T-helper 2 cell (primary cell): ENCODE measurements around the gene PSPC1.
"Not testable (repeated sequence)": the region's sequence is repeated elsewhere in the genome, so short reads cannot be mapped to it uniquely, and the experiment has no call there.

Experiments used
- DNase-seq, 5 experiments: peaks; one replicate each; pipeline versions ENCODE4 v3.0.0 to v3.0.0-alpha.2; 2012 to 2022
- total RNA-seq, 2 donors: gene quantifications; one replicate each; lab custom pipeline; 2026; lab: John Stamatoyannopoulos, UW

The PSPC1 gene, protein sequence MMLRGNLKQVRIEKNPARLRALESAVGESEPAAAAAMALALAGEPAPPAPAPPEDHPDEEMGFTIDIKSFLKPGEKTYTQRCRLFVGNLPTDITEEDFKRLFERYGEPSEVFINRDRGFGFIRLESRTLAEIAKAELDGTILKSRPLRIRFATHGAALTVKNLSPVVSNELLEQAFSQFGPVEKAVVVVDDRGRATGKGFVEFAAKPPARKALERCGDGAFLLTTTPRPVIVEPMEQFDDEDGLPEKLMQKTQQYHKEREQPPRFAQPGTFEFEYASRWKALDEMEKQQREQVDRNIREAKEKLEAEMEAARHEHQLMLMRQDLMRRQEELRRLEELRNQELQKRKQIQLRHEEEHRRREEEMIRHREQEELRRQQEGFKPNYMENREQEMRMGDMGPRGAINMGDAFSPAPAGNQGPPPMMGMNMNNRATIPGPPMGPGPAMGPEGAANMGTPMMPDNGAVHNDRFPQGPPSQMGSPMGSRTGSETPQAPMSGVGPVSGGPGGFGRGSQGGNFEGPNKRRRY
- 95.0 to 115 reads per million in 2 donors for total RNA-seq

DNA sequence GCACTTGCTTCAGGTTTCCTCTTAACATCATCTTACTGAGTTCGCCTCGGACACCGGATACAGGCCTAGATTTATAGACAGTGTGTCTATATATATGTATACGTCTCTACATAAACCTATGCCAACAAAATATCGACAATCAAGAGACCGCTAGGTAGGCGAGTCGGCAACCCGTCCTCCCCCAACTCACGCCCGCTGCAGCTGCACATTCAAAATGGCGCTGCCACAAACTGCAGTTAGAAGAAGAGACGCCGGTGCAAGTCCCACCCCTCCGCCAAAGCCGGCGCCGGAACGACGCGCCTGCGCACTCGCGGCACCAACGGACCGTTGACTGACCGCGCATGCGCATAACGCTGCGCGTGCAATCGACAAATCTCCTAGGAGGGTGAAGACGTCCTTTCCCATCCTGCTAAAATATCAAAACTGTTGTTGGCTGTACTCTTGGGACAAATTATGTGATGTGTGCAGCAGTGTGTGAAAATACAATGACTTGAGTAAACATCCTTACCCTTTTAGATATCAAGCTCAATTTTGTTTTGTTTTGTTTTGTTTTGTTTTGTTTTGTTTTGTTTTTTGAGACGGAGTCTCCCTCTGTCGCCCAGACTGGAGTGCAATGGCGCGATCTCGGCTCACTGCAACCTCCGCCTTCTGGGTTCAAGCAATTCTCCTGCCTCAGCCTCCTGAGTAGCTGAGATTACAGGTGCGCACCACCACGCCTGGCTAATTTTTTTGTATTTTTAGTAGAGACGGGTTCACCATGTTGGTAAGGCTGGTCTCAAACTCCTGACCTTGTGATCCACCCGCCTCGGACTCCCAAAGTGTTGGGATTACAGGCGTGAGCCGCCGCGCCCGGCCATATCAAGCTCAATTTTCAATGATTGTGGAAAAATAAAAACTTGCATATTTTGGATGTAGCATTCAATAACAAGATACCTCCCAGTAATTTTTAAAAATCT lies at the start of gene PSPC1:
PSPC1 (minus strand) TSS at position 219 of the 956 bp plus-strand sequence; CDS start at position 31, 188 bp downstream.
- DNase-seq, result peak; percentile 93 to 96 (median 94)

DNA sequence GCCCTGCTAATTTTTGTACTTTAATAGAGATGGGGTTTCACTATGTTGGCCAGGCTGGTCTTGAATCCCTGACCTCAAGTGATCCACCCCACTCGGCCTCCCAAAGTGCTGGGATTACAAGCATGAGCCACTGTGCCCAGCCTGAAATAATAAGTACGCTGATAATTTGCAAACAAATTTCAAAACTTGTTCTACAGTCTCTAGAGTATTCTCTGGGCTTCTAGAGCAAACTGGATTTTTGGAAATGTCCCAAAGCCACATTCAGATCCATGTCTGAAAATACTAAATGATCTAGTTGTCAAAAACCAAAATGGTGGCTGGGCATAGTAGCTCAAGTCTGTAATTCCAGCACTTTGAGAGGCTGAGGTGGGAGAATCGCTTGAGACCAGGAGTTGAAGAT lies 39.9 kb upstream of the PSPC1 start:
- DNase-seq, result no peak

DNA sequence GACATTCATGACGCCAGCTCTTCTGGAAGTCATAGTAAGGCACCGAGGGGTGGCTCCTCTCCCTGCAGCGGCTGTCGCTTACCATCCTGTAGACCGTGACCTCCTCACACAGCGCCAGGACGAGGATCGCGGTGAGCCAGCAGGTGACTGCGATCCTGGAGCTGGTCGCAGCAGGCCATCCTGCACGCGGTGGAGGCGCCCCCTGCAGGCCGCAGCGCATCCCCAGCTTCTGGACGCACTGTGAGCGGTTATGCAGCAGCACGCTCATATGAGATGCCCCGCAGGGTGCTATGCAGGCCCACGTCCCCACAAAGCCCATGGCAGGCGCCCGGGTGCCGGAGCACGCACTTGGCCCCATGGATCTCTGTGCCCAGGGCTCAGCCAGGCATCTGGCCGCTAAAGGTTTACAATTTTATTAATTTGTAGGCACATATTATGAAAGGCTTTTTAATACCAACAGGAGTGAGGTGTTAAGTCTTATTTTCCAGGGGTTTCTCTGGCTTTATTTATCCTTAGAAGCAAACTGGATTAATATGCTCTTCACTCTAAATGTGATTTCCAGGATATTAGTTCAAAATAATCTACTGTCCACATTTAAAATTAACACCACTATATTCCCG lies 35.6 kb upstream of the PSPC1 start:
- peak in 3 of 5 experiments; percentile 5 to 40 (median 15) for DNase-seq

DNA sequence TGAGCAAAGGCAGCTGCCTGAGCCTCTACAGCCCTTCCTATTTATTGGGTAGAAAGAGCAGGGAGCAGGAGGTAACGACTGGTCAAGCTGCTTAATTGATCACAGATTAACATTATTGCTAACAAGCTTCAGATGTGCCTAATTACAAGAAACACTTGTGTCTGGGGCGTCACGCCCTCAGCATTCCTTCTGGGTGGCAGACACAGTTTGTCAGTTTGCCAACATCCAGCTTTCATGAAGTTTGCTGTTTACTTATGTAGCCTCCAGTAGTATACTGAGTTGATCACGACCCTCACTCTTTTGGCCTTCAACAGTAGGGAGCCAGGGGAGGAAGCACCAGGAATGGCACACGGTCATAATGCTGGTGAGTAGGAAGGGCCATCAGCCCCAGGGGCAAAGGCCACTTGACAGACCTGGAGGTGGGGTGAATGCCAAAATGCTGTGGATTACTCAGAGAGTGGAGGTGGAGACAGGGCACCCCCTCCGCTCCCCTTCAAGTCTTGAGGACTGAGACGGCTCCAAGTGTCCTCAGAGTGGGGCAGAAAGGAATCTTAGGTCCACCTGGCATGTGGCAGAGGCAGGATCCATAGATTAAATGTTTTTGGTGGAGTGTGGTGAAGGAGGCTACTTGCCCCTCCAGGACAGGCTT lies 34.9 kb upstream of the PSPC1 start:
- no peak for DNase-seq

DNA sequence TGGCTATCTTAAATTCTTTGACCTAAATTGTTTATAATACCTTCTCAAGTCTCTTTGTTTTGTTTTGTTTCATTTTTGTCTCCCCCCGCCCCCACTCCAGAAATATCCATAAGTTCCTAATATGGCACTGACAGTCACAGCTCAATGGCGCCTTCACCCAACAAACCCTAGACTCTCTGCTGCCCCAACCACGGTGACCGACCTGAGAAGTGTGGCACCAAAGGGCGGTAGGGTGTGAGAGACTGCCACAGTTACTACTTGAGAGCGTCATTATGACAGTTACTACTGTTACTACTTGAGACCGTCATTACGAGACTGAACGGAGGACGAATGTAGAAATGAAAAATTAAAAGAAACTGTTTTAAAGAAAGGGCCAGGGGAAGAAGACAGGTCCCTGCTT lies 34.4 kb upstream of the PSPC1 start:
- no peak for DNase-seq

DNA sequence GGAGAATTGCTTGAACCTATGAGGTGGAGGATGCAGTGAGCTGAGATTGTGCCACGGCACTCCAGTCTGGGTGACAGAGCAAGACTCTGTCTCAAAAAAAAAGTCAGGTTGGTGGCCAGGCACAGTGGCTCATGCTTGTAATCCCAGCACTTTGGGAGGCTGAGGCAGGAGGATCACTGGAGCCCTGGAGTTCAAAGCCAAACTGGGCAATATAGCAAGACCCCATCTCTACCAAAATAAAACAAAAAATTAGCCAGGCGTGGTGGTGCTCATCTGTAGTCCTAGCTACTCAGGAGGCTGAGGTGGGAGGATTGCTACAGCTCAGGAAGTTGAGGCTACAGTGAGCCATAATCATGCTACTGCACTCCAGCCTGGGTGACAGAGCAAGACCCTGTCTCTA lies 33.1 kb upstream of the PSPC1 start:
- not testable (repeated sequence) for DNase-seq

DNA sequence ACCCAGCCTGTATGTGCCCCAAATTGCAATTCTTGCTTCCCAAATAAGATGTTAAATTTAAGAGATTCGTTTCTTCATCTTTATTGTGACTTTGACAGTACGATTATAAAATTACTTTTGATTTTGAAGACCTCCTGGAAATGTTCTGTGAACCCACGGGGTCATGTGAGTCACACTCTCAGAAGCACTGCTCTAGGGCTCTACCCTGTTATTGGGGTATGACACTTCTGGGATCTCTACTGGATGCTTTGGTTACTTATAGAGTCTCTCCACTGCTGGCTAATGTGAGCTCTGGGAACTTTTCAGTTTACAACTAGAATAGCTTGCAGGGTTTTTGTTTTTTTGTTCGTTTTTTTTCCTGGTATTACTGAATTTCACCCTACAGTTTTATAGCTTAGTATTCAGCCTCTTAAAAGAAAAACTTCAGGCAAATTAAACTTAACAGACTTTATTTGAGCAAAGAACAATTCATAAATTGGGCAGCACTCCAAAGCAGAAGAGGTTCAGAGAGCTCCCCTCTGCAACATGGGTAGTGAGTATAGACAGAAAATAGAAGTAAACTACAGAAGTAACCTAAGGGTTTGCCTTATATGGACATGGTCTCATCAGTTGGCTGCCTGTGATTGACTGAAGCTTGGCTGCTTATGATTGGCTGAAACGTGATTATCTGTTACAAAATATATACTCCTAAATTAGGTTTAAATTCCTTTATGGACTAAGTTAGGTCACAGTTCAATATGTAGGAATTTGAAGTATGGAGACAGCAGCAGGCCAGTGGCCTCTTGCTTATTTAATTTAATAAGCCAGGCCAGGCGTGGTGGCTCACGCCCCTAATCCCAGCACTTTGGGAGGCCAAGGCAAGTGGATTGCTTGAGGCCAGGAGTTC lies 28.5 kb upstream of the PSPC1 start:
- no peak for DNase-seq

DNA sequence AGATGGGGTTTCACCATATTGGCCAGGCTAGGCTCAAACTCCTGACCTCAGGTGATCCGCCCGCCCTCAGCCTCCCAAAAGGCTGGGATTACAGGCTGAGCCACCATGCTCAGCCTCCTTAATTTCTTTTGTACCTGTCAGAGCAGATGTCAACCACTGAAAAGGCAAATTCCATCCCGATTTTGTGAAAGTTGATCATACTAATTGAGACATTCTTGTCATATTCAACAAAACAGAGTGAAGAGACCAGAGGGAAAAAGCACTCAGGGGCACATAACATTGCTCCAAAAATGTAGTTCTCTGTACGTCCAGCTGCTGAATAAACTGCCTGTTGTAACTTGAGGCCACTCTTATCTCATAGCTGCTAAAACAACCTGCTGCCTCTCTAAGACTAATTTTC lies 27.4 kb upstream of the PSPC1 start:
- no peak for DNase-seq

DNA sequence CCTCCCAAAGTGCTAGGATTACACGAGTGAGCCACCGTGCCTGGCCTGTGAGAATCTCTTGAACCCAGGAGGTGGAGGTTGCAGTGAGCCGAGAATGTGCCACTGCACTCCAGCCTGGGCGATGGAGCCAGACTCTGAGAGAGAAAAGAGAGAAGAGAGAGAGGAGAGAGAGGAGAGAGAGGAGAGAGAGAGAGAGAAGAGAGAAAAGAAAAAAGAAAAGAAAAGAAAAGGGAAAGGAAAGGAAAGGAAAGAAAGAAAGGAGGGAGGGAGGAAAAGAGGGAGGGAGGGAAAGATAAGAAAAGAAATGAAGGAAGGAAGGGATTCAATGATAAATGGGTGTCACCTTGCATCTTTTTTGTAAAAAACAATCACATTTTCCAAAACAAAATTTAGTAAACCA lies 23.0 kb upstream of the PSPC1 start:
- no peak for DNase-seq

DNA sequence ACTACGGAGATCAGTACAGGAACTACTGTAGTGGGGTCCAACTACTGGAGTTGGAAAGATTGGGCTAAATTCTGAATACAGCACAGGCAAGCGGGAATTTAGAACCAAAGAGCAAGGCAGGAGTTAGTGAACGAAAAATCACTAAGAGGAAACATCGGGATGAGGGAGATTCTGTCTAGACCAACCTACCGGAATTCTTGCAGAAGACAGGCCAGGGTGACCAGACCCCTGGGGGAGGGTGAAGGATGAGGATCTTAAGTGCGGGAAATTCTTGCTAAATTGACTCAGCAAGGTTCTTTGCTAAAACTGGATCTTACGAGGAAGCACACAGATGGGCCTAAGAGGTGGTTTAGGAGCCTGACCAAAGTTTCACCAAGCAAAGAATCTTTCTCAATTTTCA lies 13.2 kb upstream of the PSPC1 start:
- no peak for DNase-seq

DNA sequence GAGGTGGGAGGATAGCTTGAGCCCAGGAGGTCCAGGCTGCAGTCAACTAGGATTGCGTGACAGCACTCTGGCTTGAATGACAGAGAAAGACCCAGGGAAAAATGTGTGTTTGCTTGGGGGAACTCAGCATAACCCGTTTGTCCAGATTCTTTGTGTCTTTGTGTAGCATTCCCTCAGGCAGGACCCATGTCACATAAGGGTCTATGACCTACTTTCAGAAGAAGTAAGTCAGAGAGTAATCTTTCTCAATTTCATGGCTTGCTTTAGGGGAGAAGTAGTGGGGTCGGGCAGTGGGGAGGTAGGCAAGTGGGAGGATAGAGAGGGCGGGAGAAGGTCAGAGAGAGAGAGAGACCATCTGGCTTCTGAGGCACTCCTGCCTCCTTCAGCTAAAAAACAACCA lies 11.9 kb upstream of the PSPC1 start:
- DNase-seq, result no peak

DNA sequence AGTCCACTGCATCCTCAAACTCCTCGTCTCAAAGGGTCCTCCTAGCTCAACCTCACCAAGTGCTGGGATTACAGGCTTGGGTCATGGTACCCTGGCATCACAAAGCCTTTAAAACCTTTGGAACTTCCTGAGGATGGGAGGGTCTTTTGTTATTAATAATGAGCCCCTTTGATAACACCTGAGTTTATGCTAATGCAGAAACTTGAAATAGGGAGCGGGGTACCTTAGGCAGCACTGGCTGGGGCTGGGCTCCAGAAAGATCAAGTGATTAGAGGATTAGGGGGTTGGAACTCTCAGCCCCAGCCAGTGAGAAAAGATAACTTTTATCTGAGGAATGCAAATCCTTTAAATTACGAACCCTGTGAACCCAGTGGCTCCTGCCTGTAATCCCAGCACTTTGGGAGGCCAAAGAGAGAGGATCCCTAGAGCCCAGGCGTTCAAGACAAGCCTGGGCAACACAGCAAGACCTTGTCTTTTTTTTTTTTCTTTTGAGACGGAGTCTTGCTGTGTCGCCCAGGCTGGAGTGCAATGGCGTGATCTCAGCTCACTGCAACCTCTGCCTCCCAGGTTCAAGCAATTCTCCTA lies 9.3 kb upstream of the PSPC1 start:
- no peak for DNase-seq

DNA sequence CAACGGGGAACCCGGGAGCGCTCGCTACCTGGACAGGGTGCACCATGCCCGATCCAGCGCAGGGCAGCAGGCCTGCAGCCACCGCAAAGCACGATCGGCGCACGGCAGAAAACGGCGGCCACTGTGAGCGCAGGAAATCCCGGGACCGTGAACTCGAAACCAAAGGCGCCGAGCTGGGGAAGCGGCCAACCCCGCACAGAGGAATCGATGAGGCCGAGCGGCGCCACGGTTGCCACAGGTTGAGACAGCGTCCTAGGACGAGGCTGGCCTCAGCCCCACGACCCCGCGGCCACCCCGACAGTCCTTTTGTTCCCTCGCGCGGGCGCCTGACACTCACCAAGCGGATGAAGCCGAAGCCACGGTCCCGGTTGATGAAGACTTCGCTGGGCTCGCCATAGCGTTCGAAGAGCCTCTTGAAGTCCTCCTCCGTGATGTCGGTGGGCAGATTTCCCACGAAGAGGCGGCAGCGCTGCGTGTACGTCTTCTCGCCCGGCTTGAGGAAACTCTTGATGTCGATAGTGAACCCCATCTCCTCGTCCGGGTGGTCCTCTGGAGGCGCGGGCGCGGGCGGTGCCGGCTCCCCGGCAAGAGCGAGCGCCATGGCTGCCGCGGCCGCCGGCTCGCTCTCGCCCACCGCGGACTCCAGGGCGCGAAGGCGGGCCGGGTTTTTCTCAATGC lies 557 bp downstream of the PSPC1 start:
- peak; percentile 27 to 67 (median 43) for DNase-seq

DNA sequence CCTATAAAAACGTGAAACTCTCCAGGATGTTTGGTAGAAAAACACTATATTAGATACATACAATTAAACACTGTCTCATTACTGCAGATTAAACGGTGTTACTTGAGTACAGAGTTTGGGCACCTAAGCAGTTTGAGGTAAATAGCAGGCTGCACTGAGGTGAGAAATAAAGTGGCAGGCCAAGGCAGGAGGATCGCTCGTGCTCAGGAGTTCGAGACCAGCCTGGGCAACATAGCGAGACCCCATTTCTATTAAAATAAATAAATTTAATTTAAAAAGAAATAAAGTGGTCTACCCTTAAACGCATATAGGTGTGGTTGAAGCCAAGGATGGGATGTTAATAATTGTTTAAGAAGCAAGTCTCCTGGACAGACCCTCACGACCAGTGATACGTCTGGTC lies 1.2 kb downstream of the PSPC1 start:
- peak in 1 of 5 experiments; percentile 58 for DNase-seq

DNA sequence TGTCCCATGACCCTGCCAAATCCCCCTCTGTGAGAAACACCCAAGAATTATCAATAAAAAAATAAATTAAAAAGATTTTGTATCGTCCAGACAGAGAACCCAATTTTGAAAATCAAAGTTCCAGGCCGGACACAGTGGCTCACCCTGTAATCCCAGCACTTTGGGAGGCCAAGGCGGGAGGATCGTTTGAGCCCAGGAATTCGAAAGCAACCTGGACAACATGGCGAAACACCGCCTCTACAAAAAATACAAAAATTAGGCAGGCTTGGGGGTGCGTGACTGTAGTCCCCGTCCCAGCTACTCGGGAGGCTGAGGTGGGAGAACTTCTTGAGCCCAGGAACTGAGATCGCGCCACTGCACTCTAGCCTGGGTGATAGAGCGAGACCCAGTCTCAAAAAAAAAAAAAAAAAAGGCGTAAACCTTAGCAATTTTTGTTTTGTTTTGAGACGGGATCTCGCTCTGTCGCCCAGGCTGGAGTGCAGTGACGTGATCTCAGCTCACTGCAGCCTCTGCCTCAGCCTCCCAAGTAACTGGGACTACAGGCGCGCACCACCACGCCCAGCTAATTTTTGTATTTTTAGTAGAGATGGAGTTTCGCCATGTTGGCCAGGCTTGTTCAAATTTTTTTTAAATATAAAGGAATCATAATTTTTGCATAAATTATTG lies 1.9 kb downstream of the PSPC1 start:
- DNase-seq, result peak in 1 of 5 experiments; percentile 59

DNA sequence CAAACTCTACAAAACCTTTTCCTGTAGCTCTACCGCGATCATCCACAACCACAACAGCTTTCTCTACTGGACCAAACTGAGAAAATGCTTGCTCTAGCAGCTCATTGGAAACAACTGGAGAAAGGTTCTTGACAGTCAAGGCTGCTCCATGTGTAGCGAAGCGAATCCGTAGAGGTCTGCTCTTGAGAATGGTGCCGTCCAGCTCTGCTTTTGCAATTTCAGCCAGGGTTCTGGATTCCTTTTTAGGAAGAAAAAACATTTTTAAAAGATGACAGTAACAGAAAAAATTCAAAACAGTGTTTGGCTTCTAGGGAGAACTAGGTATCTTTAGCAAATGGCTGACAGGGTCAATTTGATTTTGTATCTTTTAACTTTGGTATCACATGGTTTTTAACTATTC lies 10.4 kb downstream of the PSPC1 start:
- no peak for DNase-seq

DNA sequence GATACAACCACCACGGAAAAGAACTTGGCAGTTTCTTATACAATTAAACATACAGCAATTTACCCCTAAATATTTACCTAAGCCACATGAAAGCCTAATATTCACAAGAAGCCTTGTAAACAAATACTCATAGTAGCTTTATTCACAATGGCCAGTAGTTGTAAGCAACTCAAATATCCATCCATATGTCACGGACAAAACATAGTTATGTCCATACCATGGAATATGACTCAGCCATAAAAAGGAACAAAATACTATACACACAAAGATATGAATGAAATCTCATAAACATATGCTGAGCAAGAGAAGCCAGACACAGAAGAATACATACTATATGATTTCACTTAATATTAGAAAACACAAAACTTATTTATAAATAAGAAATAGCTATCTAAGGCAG lies 12.9 kb downstream of the PSPC1 start:
- DNase-seq, result no peak

DNA sequence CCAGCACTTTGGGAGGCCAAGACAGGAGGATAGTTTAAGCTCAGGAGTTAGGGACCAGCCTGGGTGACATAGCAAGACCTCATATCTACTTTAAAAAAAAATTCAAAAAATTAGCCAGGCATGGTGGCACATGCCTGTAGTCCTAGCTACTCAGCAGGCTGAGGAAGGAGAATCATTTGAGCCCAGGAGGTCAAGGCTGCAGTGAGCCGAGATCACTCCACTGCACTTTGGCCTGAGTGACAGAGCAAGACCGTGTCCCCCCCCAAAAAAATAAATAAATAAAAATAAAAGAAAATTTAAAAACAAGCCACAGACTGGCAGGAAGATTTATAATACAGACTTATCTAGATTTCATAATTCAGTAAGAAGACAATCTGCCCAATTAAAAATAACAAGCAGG lies 14.8 kb downstream of the PSPC1 start:
- no peak for DNase-seq

DNA sequence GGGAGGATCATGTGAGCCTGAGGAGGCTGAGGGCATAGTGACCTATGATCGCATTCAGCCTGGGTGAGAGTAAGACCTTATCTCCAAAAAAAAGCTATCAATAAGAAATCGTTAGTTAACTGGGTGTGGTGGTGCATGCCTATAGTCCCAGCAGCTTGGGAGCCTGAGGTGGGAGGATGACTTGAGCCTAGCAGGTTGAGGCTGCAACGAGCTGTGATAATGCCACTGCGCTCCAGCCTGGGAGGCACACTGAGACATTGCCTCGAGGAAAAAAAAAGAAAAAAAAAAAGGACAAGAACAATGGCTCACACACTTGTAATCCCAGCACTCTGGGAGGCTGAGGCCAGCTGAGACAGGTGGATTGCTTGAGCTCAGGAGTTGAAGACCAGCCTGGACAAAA lies 16.2 kb downstream of the PSPC1 start:
- no peak for DNase-seq

DNA sequence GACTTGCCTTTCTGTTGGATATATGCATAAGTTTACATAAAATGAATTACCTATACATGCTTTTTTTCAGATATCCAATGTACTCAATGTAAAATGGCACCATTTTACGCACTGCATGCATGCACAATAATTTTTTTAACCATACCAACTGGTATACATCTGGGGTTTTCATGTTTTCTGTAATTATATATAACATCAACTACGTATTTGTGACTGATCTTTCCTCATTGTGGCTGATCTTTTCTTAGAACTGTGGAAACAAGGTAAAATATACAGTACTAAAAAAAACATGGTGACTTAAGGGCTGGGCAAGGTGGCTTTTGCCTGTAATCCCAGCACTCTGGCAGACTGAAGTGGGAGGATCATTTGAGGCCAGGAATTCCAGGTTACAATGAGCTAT lies 18.5 kb downstream of the PSPC1 start:
- no peak for DNase-seq
